GM19463 (cell line): ENCODE data around the gene LRRD1.
"Not testable (repeated sequence)": the region's sequence is repeated elsewhere in the genome, so short reads cannot be mapped to it uniquely, and the experiment has no call there.

ENCODE experiments used
- ATAC-seq: cut with Tn5 transposase; IDR thresholded peaks from one replicate; pipeline ENCODE4 v1.9.1; 2021; ENCODE audit warnings: mild to moderate bottlenecking, moderate library complexity; ENCODE audit not compliant: unreplicated experiment

Gene LRRD1

GRCh38 chr7:92178928-92179924 lies at the start of gene LRRD1:
Gene LRRD1 (minus strand): TSS chr7:92179142. CDS start chr7:92165202, 13,940 bp downstream.
- peak; percentile 100 for ATAC-seq

GRCh38 chr7:92228742-92229141 lies 49.8 kb upstream of the LRRD1 start:
- ATAC-seq = no peak

DNA sequence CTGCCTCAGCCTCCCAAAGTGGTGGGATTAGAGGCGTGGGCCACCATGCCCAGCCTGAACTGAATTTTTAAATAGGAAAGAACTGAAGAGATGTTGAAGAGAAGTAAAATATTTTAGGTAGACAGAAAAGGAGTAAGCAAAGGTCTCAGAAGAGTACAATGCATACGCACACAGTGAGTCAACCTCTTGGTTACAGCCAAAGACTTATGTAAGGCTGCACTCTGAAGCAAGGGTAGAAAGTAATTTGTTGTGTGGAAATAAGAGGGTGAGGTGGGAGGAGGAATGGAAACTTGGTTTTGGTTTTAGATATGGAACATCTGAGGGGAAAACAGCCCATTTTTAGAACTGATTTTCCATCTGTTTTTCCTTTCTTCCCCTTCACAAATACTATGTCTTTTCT lies 49.2 kb upstream of the LRRD1 start:
- no peak for ATAC-seq

DNA sequence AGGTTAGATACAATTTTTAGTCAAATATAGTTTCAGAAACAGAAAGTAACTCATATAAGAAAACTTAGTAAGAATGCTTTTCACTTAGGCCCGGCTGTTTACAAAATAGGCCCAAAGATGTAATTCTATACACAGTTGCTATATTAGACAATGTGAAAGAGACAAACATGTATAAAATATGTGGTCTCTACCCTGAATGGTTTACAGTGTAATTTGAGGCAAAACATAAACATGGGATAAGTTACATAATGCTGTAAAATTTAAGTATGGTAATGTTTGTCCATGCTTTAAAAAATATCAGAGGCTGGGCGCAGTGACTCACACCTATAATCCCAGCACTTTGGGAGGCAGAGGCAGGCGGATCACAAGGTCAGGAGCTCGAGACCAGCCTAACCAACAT lies 48.0 kb upstream of the LRRD1 start:
- no peak for ATAC-seq

GRCh38 chr7:92221766-92222165 lies 42.8 kb upstream of the LRRD1 start:
- ATAC-seq = no peak

DNA sequence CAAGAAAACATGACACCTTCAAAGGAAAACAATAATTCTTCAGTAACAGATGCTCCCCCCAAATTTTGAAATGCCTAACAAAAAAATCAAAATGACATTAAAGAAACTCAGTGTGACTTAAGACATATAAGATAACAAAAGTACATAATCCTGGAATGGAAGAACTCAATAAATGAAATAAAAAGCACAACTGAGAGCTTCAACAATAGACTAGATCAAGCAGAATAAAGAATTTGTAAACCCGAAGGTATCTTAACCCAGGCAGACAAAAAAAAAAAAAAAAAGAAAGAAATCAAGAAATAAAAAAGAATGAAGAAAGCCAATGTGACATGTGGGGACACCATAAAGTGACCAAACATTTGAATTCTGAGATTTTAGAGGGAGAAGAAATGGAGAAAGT lies 27.7 kb upstream of the LRRD1 start:
- no peak for ATAC-seq

GRCh38 chr7:92205987-92206386 lies 27.0 kb upstream of the LRRD1 start:
- ATAC-seq = no peak

DNA sequence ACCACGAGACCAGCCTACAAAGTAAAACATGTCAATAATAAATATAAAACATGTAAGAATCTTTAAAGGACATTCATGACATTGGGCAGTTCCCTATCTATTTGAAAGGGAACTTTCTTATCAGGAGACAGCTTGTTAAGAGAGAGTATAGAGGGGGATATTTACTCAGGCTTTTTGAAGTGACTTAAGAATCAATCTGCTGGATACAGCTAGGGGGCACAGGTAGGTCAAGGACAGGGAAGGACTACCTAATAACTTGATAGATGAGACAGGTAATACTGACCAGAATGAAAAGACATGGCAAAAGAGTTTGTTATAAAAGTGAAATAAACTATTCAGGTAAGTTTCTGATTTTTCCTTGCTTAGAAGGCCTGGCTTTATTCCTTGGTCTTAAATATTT lies 21.8 kb upstream of the LRRD1 start:
- ATAC-seq = no peak

GRCh38 chr7:92192326-92192725 lies 13.4 kb upstream of the LRRD1 start:
- no peak for ATAC-seq

DNA sequence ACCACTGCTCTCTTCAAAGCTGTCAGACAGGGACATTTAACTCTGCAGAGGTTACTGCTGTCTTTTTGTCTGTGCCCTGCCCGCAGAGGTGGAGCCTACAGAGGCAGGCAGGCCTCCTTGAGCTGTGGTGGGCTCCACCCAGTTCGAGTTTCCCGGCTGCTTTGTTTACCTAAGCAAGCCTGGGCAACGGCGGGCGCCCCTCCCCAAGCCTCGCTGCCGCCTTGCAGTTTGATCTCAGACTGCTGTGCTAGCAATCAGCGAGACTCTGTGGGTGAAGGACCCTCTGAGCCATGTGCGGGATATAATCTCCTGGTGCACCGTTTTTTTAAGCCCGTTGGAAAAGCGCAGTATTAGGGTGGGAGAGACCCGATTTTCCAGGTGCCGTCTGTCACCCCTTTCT lies 10.3 kb upstream of the LRRD1 start:
- not testable (repeated sequence) for ATAC-seq

DNA sequence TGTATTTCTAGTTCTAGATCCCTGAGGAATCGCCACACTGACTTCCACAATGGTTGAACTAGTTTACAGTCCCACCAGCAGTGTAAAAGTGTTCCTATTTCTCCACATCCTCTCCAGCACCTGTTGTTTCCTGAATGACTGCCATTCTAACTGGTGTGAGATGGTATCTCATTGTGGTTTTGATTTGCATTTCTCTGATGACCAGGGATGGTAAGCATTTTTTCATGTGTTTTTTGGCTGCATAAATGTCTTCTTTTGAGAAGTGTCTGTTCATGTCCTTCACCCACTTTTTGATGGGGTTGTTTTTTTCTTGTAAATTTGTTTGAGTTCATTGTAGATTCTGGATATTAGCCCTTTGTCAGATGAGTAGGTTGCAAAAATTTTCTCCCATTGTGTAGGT lies 5.4 kb upstream of the LRRD1 start:
- not testable (repeated sequence) for ATAC-seq

DNA sequence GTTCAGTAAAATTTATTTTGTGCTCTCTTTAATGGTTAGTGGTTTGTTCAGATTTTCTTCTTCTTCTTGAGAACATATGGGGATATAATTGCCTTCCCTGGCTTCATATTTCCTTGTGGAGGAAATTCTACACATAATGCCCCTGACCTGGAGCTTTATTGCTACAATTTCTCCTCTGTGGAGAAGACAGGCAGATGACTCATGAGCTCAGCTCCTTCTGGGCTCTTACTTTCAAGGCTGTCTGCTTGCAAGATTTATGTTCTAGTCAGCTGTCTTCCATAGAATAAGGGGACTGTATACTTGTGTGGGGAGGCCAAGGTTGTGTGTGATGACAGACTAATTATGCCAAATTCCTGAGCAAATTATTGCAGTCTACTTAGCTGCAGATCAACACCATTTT lies 1.6 kb downstream of the LRRD1 start:
- ATAC-seq = no peak

GRCh38 chr7:92169529-92169928 lies 9.4 kb downstream of the LRRD1 start:
- ATAC-seq = not testable (repeated sequence)

DNA sequence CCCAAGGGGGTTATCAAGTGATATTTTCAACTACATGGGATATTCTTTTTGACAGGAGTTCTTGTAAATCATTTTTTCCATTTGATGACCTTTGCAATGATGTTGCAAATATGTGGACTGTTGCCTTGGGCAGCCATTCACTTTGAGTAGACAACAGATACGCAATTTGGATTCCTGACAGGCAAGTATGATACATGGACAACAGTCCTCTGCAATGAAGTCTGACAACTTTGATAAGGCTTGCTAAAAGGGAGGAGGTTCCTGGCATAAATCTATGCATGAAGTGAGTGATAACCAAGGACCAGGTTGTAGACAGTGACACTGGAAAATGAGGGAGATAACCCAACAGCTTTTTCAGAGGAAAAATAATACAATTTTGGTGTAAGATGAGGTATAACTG lies 17.7 kb downstream of the LRRD1 start:
- no peak for ATAC-seq

DNA sequence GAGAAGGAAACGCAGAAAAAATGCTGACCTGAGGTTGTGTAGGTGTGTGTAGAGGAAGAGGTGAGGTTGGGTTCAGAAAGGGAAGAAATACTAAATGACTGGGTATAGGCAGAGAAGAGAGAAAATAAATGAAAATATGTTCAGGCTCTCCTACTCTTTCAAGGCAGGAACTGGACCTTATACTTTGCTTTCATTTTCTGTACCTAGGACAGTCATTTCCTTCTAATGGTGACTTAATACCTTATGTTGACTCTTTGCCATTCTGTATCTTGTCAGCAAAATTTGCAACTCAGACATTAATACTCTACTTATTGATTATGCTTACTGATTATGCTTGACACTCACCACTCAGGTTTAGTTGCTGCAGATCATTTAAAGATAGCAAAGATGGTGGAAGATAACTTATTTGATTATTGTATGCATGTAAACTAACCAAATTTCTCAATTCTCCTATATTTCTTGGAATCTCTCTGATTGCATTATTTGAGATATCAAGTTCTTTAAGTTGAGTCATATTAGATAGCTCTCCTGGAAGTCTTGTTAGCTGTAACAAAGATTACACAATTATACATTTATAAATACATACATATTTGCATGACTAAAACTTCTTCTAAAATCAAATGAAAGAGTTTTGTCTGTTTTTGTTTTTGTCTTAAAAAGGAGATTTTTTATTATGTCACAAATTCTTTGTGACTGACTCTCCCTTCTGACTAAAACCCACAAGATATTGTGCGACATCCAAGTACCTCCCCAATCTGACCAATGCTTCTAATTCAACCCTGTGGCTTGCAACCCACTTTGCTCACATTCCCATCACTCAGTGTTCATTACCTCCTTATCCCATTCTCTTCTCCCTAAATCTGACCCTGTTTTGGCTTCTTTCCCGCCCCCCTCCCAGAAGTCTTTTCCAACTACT lies 20.0 kb downstream of the LRRD1 start:
- ATAC-seq = peak; percentile 69

- no peak for ATAC-seq
Observed at GRCh38 chr7:92156990-92157389, 22.0 kb downstream of the LRRD1 start.

GRCh38 chr7:92155108-92155739 lies 23.7 kb downstream of the LRRD1 start:
- no peak for ATAC-seq

GRCh38 chr7:92150450-92151017 lies 28.4 kb downstream of the LRRD1 start:
- ATAC-seq = no peak

GRCh38 chr7:92149736-92150239 lies 29.2 kb downstream of the LRRD1 start:
- no peak for ATAC-seq

GRCh38 chr7:92143192-92143880 lies 35.6 kb downstream of the LRRD1 start:
- ATAC-seq = not testable (repeated sequence)
